GM12878 (cell line): ENCODE results near the gene EYS. TPM values are rescaled to one million over a fixed set of nuclear protein-coding genes. Genes with fewer than 3 reads are reported as not detected.

ENCODE experiments used
- ATAC-seq: fragments of 200-7000 bp; cut with Tn5 transposase; 3 replicates; pipeline ENCODE4 v1.9.1; 2020; ENCODE audit warnings: mild to moderate bottlenecking, moderate library complexity
- BruUV-seq: library from RNA; stranded (reverse); fragments of 400-500 nt; replicated peaks from 2 replicates; lab custom pipeline; 2021; lab: Mats Ljungman, UMichigan
- CTCF ChIA-PET: fragments of 300-600 bp; sonication (Branson Sonifier 250); formaldehyde crosslinking; extraction: SDS; loops from one replicate; lab custom pipeline; 2021; ENCODE audit warnings: inconsistent platforms; lab: Yijun Ruan, JAX
- POLR2A ChIA-PET: fragments of 350-600 bp; formaldehyde crosslinking; extraction: SDS; loops from one replicate; lab custom pipeline; 2021; ENCODE audit warnings: inconsistent platforms; lab: Charles Lee
- RAD21 ChIA-PET: fragments of 300-600 bp; sonication (Branson Sonifier 250); formaldehyde crosslinking; loops from one replicate; lab custom pipeline; 2023; ENCODE audit warnings: antibody characterized with exemption; ENCODE audit not compliant: unreplicated experiment; lab: Charles Lee
- SMC1A ChIA-PET: fragments of 300-600 bp; sonication (Branson Sonifier 250); formaldehyde crosslinking; loops from one replicate; lab custom pipeline; 2023; ENCODE audit not compliant: unreplicated experiment, uncharacterized antibody; lab: Charles Lee
- DNase-seq: peaks from one replicate; pipeline ENCODE4 v3.0.0-alpha.2; 2011; ENCODE audit warnings: low read depth, low spot score
- FAIRE-seq: peaks from 3 replicates; lab custom pipeline; 2011; peaks lifted over from hg19 to GRCh38; lab: Jason Lieb, UNC
- H2AFZ ChIP-seq: 2 replicates; pipeline ENCODE4 v1.6.0; 2011; ENCODE audit warnings: low read depth, low read length, control low read depth; ENCODE audit not compliant: control insufficient read depth
- H3K27ac ChIP-seq: 2 replicates; pipeline ENCODE4 v1.5.1; 2011; ENCODE audit warnings: control low read depth; ENCODE audit not compliant: control insufficient read depth, insufficient read depth
- H3K27me3 ChIP-seq, 2 experiments: replicated peaks in 1 of 2; 2 replicates each; pipeline versions ENCODE4 v1.6.0 to v1.6.1; 2011; ENCODE audit warnings: low read length in 1 of 2; ENCODE audit not compliant: control insufficient read depth in 2 of 2, insufficient read depth in 2 of 2
- H3K36me3 ChIP-seq, 2 experiments: 2 replicates each; pipeline ENCODE4 v1.5.1; 2011; ENCODE audit warnings: low read length in 1 of 2; ENCODE audit not compliant: control insufficient read depth in 2 of 2, insufficient read depth in 2 of 2
- H3K4me1 ChIP-seq: 2 replicates; pipeline ENCODE4 v1.6.1; 2011; ENCODE audit warnings: mild to moderate bottlenecking, low read length, moderate library complexity, mixed read lengths; ENCODE audit not compliant: control insufficient read depth, insufficient read depth
- H3K4me2 ChIP-seq: 2 replicates; pipeline ENCODE4 v1.6.0; 2011; ENCODE audit warnings: control low read depth; ENCODE audit not compliant: control insufficient read depth, insufficient read depth
- H3K4me3 ChIP-seq: fragments of 200-600 bp; sonication (generic); 2 replicates; pipeline ENCODE4 v1.5.1; 2016
- H3K79me2 ChIP-seq: 2 replicates; pipeline ENCODE4 v1.6.0; 2011; ENCODE audit warnings: low read length; ENCODE audit not compliant: control insufficient read depth, insufficient read depth
- H3K9ac ChIP-seq: 2 replicates; pipeline ENCODE4 v1.8.0; 2011; ENCODE audit warnings: low read length, control low read depth, mixed read lengths; ENCODE audit not compliant: control insufficient read depth, insufficient read depth
- H3K9me3 ChIP-seq: replicated peaks from 3 replicates; pipeline ENCODE4 v1.5.1; 2011; ENCODE audit warnings: mild to moderate bottlenecking, low read length; ENCODE audit not compliant: control insufficient read depth, insufficient read depth
- H4K20me1 ChIP-seq: 2 replicates; pipeline ENCODE4 v1.6.0; 2011; ENCODE audit not compliant: control insufficient read depth, insufficient read depth
- BCLAF1 ChIP-seq: fragments of 450-650 bp; IDR thresholded peaks from 2 replicates; pipeline ENCODE4 v1.6.1; 2017; ENCODE audit warnings: antibody characterized with exemption, mild to moderate bottlenecking, moderate library complexity
- CEBPB ChIP-seq, 2 experiments: fragments of 150-350 bp in 1 of 2; IDR thresholded peaks; 2 replicates each; pipeline ENCODE4 v1.6.1; 2012 to 2014; ENCODE audit warnings: low read depth in 2 of 2, low read length in 2 of 2, borderline replicate concordance in 1 of 2, inconsistent platforms in 1 of 2
- CHD4 ChIP-seq: fragments of 200-600 bp; sonication (generic); IDR thresholded peaks from 2 replicates; pipeline ENCODE4 v1.6.1; 2016; ENCODE audit warnings: mild to moderate bottlenecking
- E4F1 ChIP-seq: fragments of 450-650 bp; IDR thresholded peaks from 2 replicates; pipeline ENCODE4 v1.6.1; 2018; ENCODE audit warnings: borderline replicate concordance, mild to moderate bottlenecking; ENCODE audit not compliant: partially characterized antibody
- EGR1 ChIP-seq, 2 experiments: IDR thresholded peaks; 1 replicate in 1 of 2; 2 replicates in 1 of 2; pipeline ENCODE4 v1.6.1; 2011 to 2012; ENCODE audit warnings: low read depth in 2 of 2, low read length in 2 of 2, borderline replicate concordance in 1 of 2, mild to moderate bottlenecking in 1 of 2, moderate library complexity in 1 of 2
- GABPA ChIP-seq: IDR thresholded peaks from 2 replicates; pipeline ENCODE4 v1.6.1; 2014; ENCODE audit warnings: antibody characterized with exemption, low read depth, mild to moderate bottlenecking, inconsistent platforms
- GATAD2B ChIP-seq: fragments of 450-650 bp; conservative IDR thresholded peaks from 2 replicates; pipeline ENCODE4 v1.6.1; 2017; ENCODE audit warnings: low read depth, mild to moderate bottlenecking, moderate library complexity
- MEF2A ChIP-seq: IDR thresholded peaks from 2 replicates; pipeline ENCODE4 v1.6.1; 2011; ENCODE audit warnings: low read depth, mild to moderate bottlenecking, low read length, moderate library complexity; ENCODE audit not compliant: insufficient read depth
- MEF2B ChIP-seq: fragments of 450-650 bp; IDR thresholded peaks from 2 replicates; pipeline ENCODE4 v1.6.1; 2018; ENCODE audit warnings: mild to moderate bottlenecking, moderate library complexity; ENCODE audit not compliant: partially characterized antibody, poor library complexity, severe bottlenecking
- NR2C1 ChIP-seq: fragments of 450-650 bp; IDR thresholded peaks from 2 replicates; pipeline ENCODE4 v1.6.1; 2017; ENCODE audit warnings: antibody characterized with exemption, mild to moderate bottlenecking, moderate library complexity
- PAX5 ChIP-seq: IDR thresholded peaks from 2 replicates; pipeline ENCODE4 v1.6.1; 2011; ENCODE audit warnings: low read depth, low read length, borderline replicate concordance
- POU2F2 ChIP-seq: IDR thresholded peaks from 3 replicates; pipeline ENCODE4 v1.6.1; 2011; ENCODE audit warnings: low read depth, mild to moderate bottlenecking, low read length, borderline replicate concordance
- RAD21 ChIP-seq: IDR thresholded peaks from 2 replicates; pipeline ENCODE4 v1.6.1; 2011; ENCODE audit warnings: mild to moderate bottlenecking, low read depth, low read length, moderate library complexity; ENCODE audit not compliant: insufficient read depth
- RCOR1 ChIP-seq: conservative IDR thresholded peaks from 2 replicates; pipeline ENCODE4 v1.6.1; 2012; ENCODE audit warnings: low read depth, low read length, improper control_type of control experiment
- SMAD1 ChIP-seq: fragments of 450-650 bp; IDR thresholded peaks from 2 replicates; pipeline ENCODE4 v1.6.1; 2018; ENCODE audit warnings: mild to moderate bottlenecking, low read depth; ENCODE audit not compliant: partially characterized antibody
- SMC3 ChIP-seq: IDR thresholded peaks from 2 replicates; pipeline ENCODE4 v1.6.1; 2011; ENCODE audit warnings: low read length, improper control_type of control experiment, borderline replicate concordance
- TARDBP ChIP-seq: IDR thresholded peaks from 2 replicates; pipeline ENCODE4 v1.6.1; 2016; ENCODE audit warnings: borderline replicate concordance
- YY1 ChIP-seq: IDR thresholded peaks from 2 replicates; pipeline ENCODE4 v1.6.1; 2011; ENCODE audit warnings: low read depth, mild to moderate bottlenecking, low read length
- ZNF24 ChIP-seq: fragments of 450-650 bp; IDR thresholded peaks from 2 replicates; pipeline ENCODE4 v1.6.1; 2017; ENCODE audit warnings: antibody characterized with exemption, mild to moderate bottlenecking
- ZSCAN29 ChIP-seq: fragments of 450-650 bp; IDR thresholded peaks from 2 replicates; pipeline ENCODE4 v1.6.1; 2017; ENCODE audit warnings: mild to moderate bottlenecking, moderate library complexity
- WGBS: methylation state at CpG from one replicate; pipeline ENCODE4 v1.1.6; 2016; ENCODE audit warnings: low lambda C conversion rate; ENCODE audit not compliant: insufficient replicate concordance, insufficient coverage; ENCODE audit errors: missing lambda C conversion rate; 5-methylcytosine and 5-hydroxymethylcytosine counted together
- in situ Hi-C: fragments of 300-500 bp; cut with MboI; formaldehyde crosslinking; loops from 9 replicates; pipeline ENCODE4 v1.14.3; 2018; ENCODE audit warnings: mixed read lengths
- intact Hi-C: fragments of 100-400 bp; cut with micrococcal nuclease; formaldehyde crosslinking; loops from one replicate; pipeline ENCODE4 v1.14.2; 2022; ENCODE audit not compliant: unreplicated experiment
- polyA plus RNA-seq, 11 experiments: library from polyadenylated mRNA; depleted of rRNA in 4 of 11; unstranded in 6 of 11; stranded (reverse) in 5 of 11; fragments of >200 nt; fragmentation: Nextera tagmentation in 4 of 11; fragmentation: Illumina TruSeq in 1 of 11; extraction: Ambion mirVana in 4 of 11; extraction: Trizol in 1 of 11; gene quantifications; 1 replicate in 1 of 11; 2 replicates in 10 of 11; pipeline versions ENCODE4 v1.2.1 to v1.2.3, GENCODE V29; 2011 to 2016; ENCODE audit warnings: inconsistent platforms in 2 of 11, missing spikeins in 2 of 11, low read depth in 1 of 11
- total RNA-seq, 4 experiments: library from RNA; depleted of rRNA in 3 of 4; stranded (reverse); fragments of >200 nt in 3 of 4; fragmentation: Illumina TruSeq in 1 of 4; extraction: Trizol in 1 of 4; gene quantifications; 2 replicates each; pipeline versions ENCODE4 v1.2.1 to v1.2.3, GENCODE V29; 2013 to 2021

The EYS gene
- total and polyA plus RNA-seq, 10 of the 15 experiments (the other 5 are each of a cell fraction or from before 2014, with no cell fraction given), result under 0.01 to 0.14 (median 0.02) TPM; not detected in 1

GRCh38 chr6:64664480-64664879 is 1042.5 kb downstream of the EYS start (continued):
- no peak for TF ChIP-seq E4F1
- TF ChIP-seq ZSCAN29, result no peak
- TF ChIP-seq BCLAF1, result no peak
- no peak for TF ChIP-seq YY1
- no peak for TF ChIP-seq ZNF24
- TF ChIP-seq SMC3, result no peak

- Histone ChIP-seq H3K4me2 (no peak overlapping the region), H4K20me1 (no peaks in the 10 kb centered on the region), H3K79me2 (no peaks in the 10 kb centered on the region), H2AFZ (no peak overlapping the region), H3K4me1 (no peaks in the 10 kb centered on the region), H3K9me3 (no peaks in the 10 kb centered on the region), H3K36me3 (no peaks in the 10 kb centered on the region), H3K27ac (no peak overlapping the region), H3K4me3 (no peak overlapping the region), H3K27me3 (no peaks in the 10 kb centered on the region; a peak in 1 of 4 replicates), H3K9ac (no peak overlapping the region)
- ChIA-PET RAD21 (no interaction called here), SMC1A (no interaction called here), CTCF (no interaction called here), POLR2A (no interaction called here)
- no peak for FAIRE-seq
- no TSS peak for BruUV-seq
- intact Hi-C loops (no loop called here), in situ Hi-C loops (no loop called here)
- no peak for ATAC-seq
- no peak for DNase-seq
- 0% methylated on average over 1 of the region's 1 CpG for WGBS
- TF ChIP-seq TARDBP (no peak), CEBPB (IDR thresholded peaks at IDR 0.05; ENCODE audit: borderline replicate concordance in 1 of 2, low read depth in 2 of 2, low read length in 2 of 2) (no peak), CHD4 (no peak), PAX5 (no peak), POU2F2 (no peak), SMAD1 (no peak), GATAD2B (no peak), RCOR1 (no peak), MEF2B (no peak), RAD21 (no peak), NR2C1 (no peak), MEF2A (no peak), EGR1 (IDR thresholded peaks at IDR 0.05; ENCODE audit: borderline replicate concordance in 1 of 2, low read depth in 2 of 2, low read length in 2 of 2) (no peak), GABPA (no peak)
These were observed 1063.0 kb downstream of the EYS start for GRCh38 chr6:64644024-64644423.
